HepG2 (cell line): ENCODE results near the gene EZH1. TPM values are rescaled to one million over a fixed set of nuclear protein-coding genes. Genes with fewer than 3 reads are reported as not detected.

Source experiments
- ATAC-seq: fragments of 200-7000 bp; cut with Tn5 transposase; 3 replicates; pipeline ENCODE4 v1.9.1; 2020; ENCODE audit warnings: mild to moderate bottlenecking, moderate library complexity
- BruUV-seq: library from RNA; stranded (reverse); fragments of 400-500 nt; replicated peaks from 2 replicates; lab custom pipeline; 2021; lab: Mats Ljungman, UMichigan
- CTCF ChIA-PET: fragments of 300-600 bp; formaldehyde crosslinking; extraction: SDS; loops from one replicate; lab custom pipeline; 2021; ENCODE audit warnings: low total read pairs, inconsistent platforms, low intra/inter-chr PET ratio; lab: Yijun Ruan, JAX
- POLR2A ChIA-PET: fragments of 350-600 bp; sonication (Branson Sonifier 250); formaldehyde crosslinking; loops from one replicate; lab custom pipeline; 2020; ENCODE audit warnings: antibody characterized with exemption, inconsistent platforms; lab: Yijun Ruan, JAX
- DNase-seq: peaks from one replicate; pipeline ENCODE4 v3.0.0-alpha.2; 2015; ENCODE audit warnings: low spot score
- FAIRE-seq: peaks from 3 replicates; lab custom pipeline; 2011; peaks lifted over from hg19 to GRCh38; lab: Jason Lieb, UNC
- H2AFZ ChIP-seq: one replicate; pipeline ENCODE4 v1.6.1; 2011; ENCODE audit warnings: low read length, inconsistent platforms
- H3K27ac ChIP-seq: fragments of 300-600 bp; 3 replicates; pipeline ENCODE4 v1.8.0; 2011; ENCODE audit warnings: mixed run types, mild to moderate bottlenecking, mixed read lengths, low read length, inconsistent platforms; ENCODE audit not compliant: insufficient read depth; ENCODE audit errors: extremely low read length
- H3K27me3 ChIP-seq, 2 experiments: fragments of 200-600 bp in 1 of 2; 2 replicates in 1 of 2; 3 replicates in 1 of 2; pipeline versions ENCODE4 v1.6.0 to v1.8.0; 2011; ENCODE audit warnings: low read length in 2 of 2, mild to moderate bottlenecking in 2 of 2, moderate library complexity in 2 of 2, inconsistent platforms in 1 of 2; ENCODE audit not compliant: insufficient read depth in 2 of 2, control insufficient read depth in 1 of 2
- H3K36me3 ChIP-seq, 2 experiments: fragments of 200-600 bp in 1 of 2; replicated peaks in 1 of 2; 2 replicates in 1 of 2; 3 replicates in 1 of 2; pipeline versions ENCODE4 v1.5.1 to v1.8.0; 2011; ENCODE audit warnings: low read length in 2 of 2, inconsistent platforms in 1 of 2; ENCODE audit not compliant: insufficient read depth in 2 of 2, control insufficient read depth in 1 of 2
- H3K4me1 ChIP-seq: 2 replicates; pipeline ENCODE4 v1.5.1; 2012; ENCODE audit warnings: low read length, inconsistent platforms; ENCODE audit not compliant: insufficient read depth
- H3K4me2 ChIP-seq: 2 replicates; pipeline ENCODE4 v1.6.0; 2011; ENCODE audit warnings: low read depth, low read length, inconsistent platforms
- H3K4me3 ChIP-seq, 3 experiments: fragments of 200-600 bp in 1 of 3; sonication (generic), shearing (Covaris generic) in 1 of 3; replicated peaks in 1 of 3; 2 replicates each; pipeline ENCODE4 v1.5.1; 2011 to 2016; ENCODE audit warnings: low read length in 3 of 3, inconsistent platforms in 2 of 3, low read depth in 2 of 3, mild to moderate bottlenecking in 2 of 3, control low read depth in 1 of 3, mixed read lengths in 1 of 3; ENCODE audit not compliant: insufficient read depth in 1 of 3
- H3K79me2 ChIP-seq: one replicate; pipeline ENCODE4 v1.6.1; 2011; ENCODE audit warnings: low read length, inconsistent platforms; ENCODE audit not compliant: insufficient read depth
- H3K9ac ChIP-seq: 2 replicates; pipeline ENCODE4 v1.6.0; 2011; ENCODE audit warnings: mild to moderate bottlenecking, low read depth, low read length, inconsistent platforms; ENCODE audit not compliant: insufficient read depth
- H3K9me3 ChIP-seq: 2 replicates; pipeline ENCODE4 v1.5.1; 2012; ENCODE audit warnings: mild to moderate bottlenecking, low read length
- H4K20me1 ChIP-seq: 2 replicates; pipeline ENCODE4 v1.6.0; 2011; ENCODE audit warnings: inconsistent platforms, mild to moderate bottlenecking, low read length, moderate library complexity; ENCODE audit not compliant: insufficient read depth
- CENPBD1 ChIP-seq: sonication (generic); formaldehyde crosslinking; IDR thresholded peaks from 2 replicates; pipeline ENCODE4 v1.8.0; 2022; ENCODE audit warnings: missing genetic modification reagents, low read depth, mild to moderate bottlenecking, borderline replicate concordance
- DMTF1 ChIP-seq: sonication (generic); formaldehyde crosslinking; IDR thresholded peaks from 2 replicates; pipeline ENCODE4 v1.4.0; 2020; ENCODE audit warnings: mild to moderate bottlenecking, missing genetic modification reagents
- FLYWCH1 ChIP-seq: sonication (generic); formaldehyde crosslinking; IDR thresholded peaks from 2 replicates; pipeline ENCODE4 v1.8.1; 2023; ENCODE audit warnings: mild to moderate bottlenecking, missing genetic modification reagents
- GMEB2 ChIP-seq: IDR thresholded peaks from 2 replicates; pipeline ENCODE4 v1.6.1; 2016; ENCODE audit warnings: missing biosample characterization, missing genetic modification reagents, low read depth
- MAX ChIP-seq: IDR thresholded peaks from 2 replicates; pipeline ENCODE4 v1.6.1; 2012; ENCODE audit warnings: inconsistent platforms
- NR2F2 ChIP-seq: IDR thresholded peaks from 2 replicates; pipeline ENCODE4 v1.6.1; 2012; ENCODE audit warnings: low read depth, inconsistent platforms, borderline replicate concordance
- PHB2 ChIP-seq: fragments of 450-650 bp; IDR thresholded peaks from 2 replicates; pipeline ENCODE4 v1.6.1; 2018; ENCODE audit not compliant: partially characterized antibody
- RNF219 ChIP-seq: sonication (generic); formaldehyde crosslinking; IDR thresholded peaks from 2 replicates; pipeline ENCODE4 v1.5.0; 2020; ENCODE audit warnings: mild to moderate bottlenecking, missing genetic modification reagents
- ZBED4 ChIP-seq: sonication (generic); formaldehyde crosslinking; IDR thresholded peaks from 2 replicates; pipeline ENCODE4 v1.4.0; 2020; ENCODE audit warnings: missing genetic modification reagents, borderline replicate concordance
- ZNF781 ChIP-seq: sonication (generic); formaldehyde crosslinking; IDR thresholded peaks from 2 replicates; pipeline ENCODE4 v1.5.1; 2020; ENCODE audit warnings: borderline replicate concordance, mild to moderate bottlenecking, missing genetic modification reagents; ENCODE audit errors: not compliant biosample characterization
- WGBS: methylation state at CpG from one replicate; pipeline ENCODE4 v1.1.6; 2017; ENCODE audit warnings: low lambda C conversion rate; 5-methylcytosine and 5-hydroxymethylcytosine counted together
- in situ Hi-C: cut with HindIII; loops from 2 replicates; pipeline ENCODE4 v1.10.0; 2017; ENCODE audit warnings: low pct_unique_long_range_greater_than_20kb; ENCODE audit not compliant: extremely low pct_ligation_motif_present
- intact Hi-C: fragments of 100-400 bp; cut with micrococcal nuclease; formaldehyde crosslinking; loops from one replicate; pipeline ENCODE4 v1.10.0; 2022; ENCODE audit not compliant: unreplicated experiment
- polyA plus RNA-seq, 8 experiments: library from polyadenylated mRNA; depleted of rRNA in 3 of 8; stranded (reverse) in 7 of 8; unstranded in 1 of 8; fragments of >200 nt; fragmentation: Illumina TruSeq in 4 of 8; extraction: Trizol in 4 of 8; gene quantifications; 2 replicates each; pipeline versions ENCODE4 v1.2.1 to v1.2.3, GENCODE V29; 2011 to 2016; ENCODE audit warnings: low read depth in 4 of 8, missing spikeins in 1 of 8, mixed read lengths in 1 of 8; ENCODE audit not compliant: insufficient read depth in 1 of 8
- total RNA-seq, 5 experiments: library from RNA; depleted of rRNA; stranded (reverse); fragments of >200 nt; fragmentation: Illumina TruSeq; extraction: Trizol; gene quantifications; 2 replicates each; pipeline ENCODE4 v1.2.3, GENCODE V29; 2016; ENCODE audit warnings: low read depth in 1 of 5

The EZH1 gene
- total and polyA plus RNA-seq, 2 of the 13 experiments (the other 11 are each of a cell fraction or from before 2014, with no cell fraction given), result 11.6 to 24.0 TPM

GRCh38 chr17:42669705-42669976 lies 75.2 kb downstream of the EZH1 start:
- FAIRE-seq (no peak), ATAC-seq (no peak), DNase-seq (no peak)
- Histone ChIP-seq H4K20me1 (no peaks in the 10 kb centered on the region; the same call in 1 of the 2 replicates), H3K9ac (no peak overlapping the region), H2AFZ (no peak overlapping the region), H3K36me3 (peaks cover 16 to 64% of the 10 kb centered on the region in 2 experiments), H3K4me1 (peaks cover 23% of the 10 kb centered on the region), H3K27ac (no peak overlapping the region), H3K27me3 (no peaks in the 10 kb centered on the region), H3K4me2 (no peak overlapping the region), H3K9me3 (no peaks in the 10 kb centered on the region), H3K4me3 (no peak overlapping the region), H3K79me2 (peaks cover 3% of the 10 kb centered on the region)
- ChIA-PET CTCF (no interaction called here), POLR2A (interaction anchor here (2.0 to 4.4 kb wide), 3 partner anchors 8 to 51 kb away, joined by 7 to 38 read pairs (median 16); partner anchors contain the start of genes PLEKHH3 and TUBG2)
- TF ChIP-seq DMTF1 (CRISPR knock-in tag) (no peak), GMEB2 (CRISPR knock-in tag) (no peak), ZNF781 (CRISPR knock-in tag) (no peak), PHB2 (no peak), ZBED4 (CRISPR knock-in tag) (no peak), FLYWCH1 (CRISPR knock-in tag) (no peak), CENPBD1 (CRISPR knock-in tag) (no peak), RNF219 (CRISPR knock-in tag) (no peak), MAX (no peak), NR2F2 (no peak)
- intact Hi-C loops, result no loop called here
- 97% methylated on average over 12 of the region's 12 CpGs for WGBS
- in situ Hi-C loops, result no loop called here
- BruUV-seq, result no TSS peak
